ENCODE measurements around the gene RHBDF2. TPM values are rescaled to one million over a fixed set of nuclear protein-coding genes. Genes with fewer than 3 reads are reported as not detected.

The RHBDF2 gene
- total and polyA plus RNA-seq, 2 donors (not counting 1 experiment from before 2014, with no cell fraction given): 288 to 482 TPM

- no peak overlapping the region for H3K9ac ChIP-seq (ENCODE audit: low read length)
- Mint-ChIP-seq H3K4me1 (peaks cover 88% of the 10 kb centered on the region), H3K9me3 (ENCODE audit: insufficient read depth) (no peaks in the 10 kb centered on the region), H3K4me3 (peak overlapping the region; percentile 97), H3K27me3 (no peaks in the 10 kb centered on the region), H3K27ac (peak overlapping the region; percentile 88)
- H3K4me2 ChIP-seq (replicated peaks; ENCODE audit: low read depth, low read length, poor library complexity, severe bottlenecking): peak overlapping the region; percentile 82
- H3K79me2 ChIP-seq (ENCODE audit: control insufficient read depth, insufficient read depth, low read length): peaks cover 90% of the 10 kb centered on the region
- no peaks in the 10 kb centered on the region for H3K27me3 ChIP-seq (replicated peaks in 1 of 4; ENCODE audit: control extremely low read depth in 1 of 4, control insufficient read depth in 3 of 4, insufficient read depth in 4 of 4, low read length in 3 of 4)
- intact Hi-C loops (cut with micrococcal nuclease): loop anchor here (10.0 kb wide), 1 partner anchor 221 kb away; no protein-coding TSS in a partner anchor
- no peak for DNase-seq
- no peak for ATAC-seq (ENCODE audit: low read depth)
- peaks cover 0 to 45% of the 10 kb centered on the region in 2 experiments for H3K36me3 ChIP-seq (replicated peaks in 1 of 2; ENCODE audit: control extremely low read depth in 1 of 2, control insufficient read depth in 1 of 2, extremely low read depth in 1 of 2, insufficient read depth in 2 of 2, low read length in 1 of 2)
- ChIA-PET CTCF (interaction anchor here (0.6 to 20.8 kb wide), 6 partner anchors 8 to 98 kb away, joined by 3 to 442 read pairs (median 16); partner anchors contain the start of gene AANAT), POLR2A (interaction anchor here (0.5 to 22.8 kb wide), 6 partner anchors 13 to 90 kb away, joined by 3 to 478 read pairs (median 4); partner anchors contain the start of gene AANAT)
- no peak overlapping the region for H2AFZ ChIP-seq (ENCODE audit: insufficient read depth, low read depth, low read length, poor library complexity, severe bottlenecking)
- H4K20me1 ChIP-seq (ENCODE audit: control insufficient read depth, insufficient read depth, low read length, poor library complexity, severe bottlenecking): peaks cover 53% of the 10 kb centered on the region
- H3K27ac ChIP-seq (ENCODE audit: low read length in 2 of 2): peak overlapping the region in 1 of 2 donors; percentile 94
- no peaks in the 10 kb centered on the region for H3K9me3 ChIP-seq (ENCODE audit: control extremely low read depth in 1 of 3, control insufficient read depth in 2 of 3, insufficient read depth in 1 of 3, low read length in 2 of 3)
- H3K4me3 ChIP-seq (ENCODE audit: control extremely low read depth in 1 of 5, extremely low read depth in 1 of 5, insufficient read depth in 1 of 5, low read depth in 2 of 5, low read length in 4 of 5): no peak overlapping the region
- 92% methylated on average over 16 of the region's 16 CpGs for WGBS (ENCODE audit: insufficient coverage)
- TF ChIP-seq CTCF (IDR thresholded peaks at IDR 0.05) (no peak), EZH2 (IDR thresholded peaks at IDR 0.05; ENCODE audit: borderline replicate concordance, insufficient read depth, low read depth, low read length, poor library complexity, severe bottlenecking) (no peak)
- H3K4me1 ChIP-seq (ENCODE audit: control insufficient read depth in 2 of 2, insufficient read depth in 2 of 2, low read length in 2 of 2): peaks cover 71 to 91% of the 10 kb centered on the region in 2 donors
Observed at GRCh38 chr17:76495663-76496400, 5.4 kb downstream of the RHBDF2 start.

Data from B cell (primary cell).